Placental pericyte (primary cell): ENCODE data around the gene TMEM248. TPM values are rescaled to one million over a fixed set of nuclear protein-coding genes. Genes with fewer than 3 reads are reported as not detected.

Source experiments
- small RNA-seq: library from RNA; depleted of rRNA; stranded (forward); fragments of <200 nt; gene quantifications from one replicate; pipeline ENCODE3, GENCODE V24; 2012; ENCODE audit warnings: low replicate concordance
- total RNA-seq: library from RNA; depleted of rRNA; stranded (reverse); fragments of >200 nt; gene quantifications from 2 replicates; pipeline ENCODE4 v1.2.3, GENCODE V29; 2012

TMEM248 gene, protein sequence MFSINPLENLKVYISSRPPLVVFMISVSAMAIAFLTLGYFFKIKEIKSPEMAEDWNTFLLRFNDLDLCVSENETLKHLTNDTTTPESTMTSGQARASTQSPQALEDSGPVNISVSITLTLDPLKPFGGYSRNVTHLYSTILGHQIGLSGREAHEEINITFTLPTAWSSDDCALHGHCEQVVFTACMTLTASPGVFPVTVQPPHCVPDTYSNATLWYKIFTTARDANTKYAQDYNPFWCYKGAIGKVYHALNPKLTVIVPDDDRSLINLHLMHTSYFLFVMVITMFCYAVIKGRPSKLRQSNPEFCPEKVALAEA
- 112 and 158 TPM in 2 replicates for total RNA-seq

GRCh38 chr7:66920769-66921395 lies at the start of gene TMEM248:
TMEM248 (plus strand) TSS chr7:66921225; CDS start chr7:66941866, 20,641 bp downstream.

GRCh38 chr7:66995050-66995776 lies 74.2 kb downstream of the TMEM248 start, which contains the start of gene SBDS:
SBDS (minus strand) TSS chr7:66995586; CDS start chr7:66995417, 169 bp downstream.

DNA sequence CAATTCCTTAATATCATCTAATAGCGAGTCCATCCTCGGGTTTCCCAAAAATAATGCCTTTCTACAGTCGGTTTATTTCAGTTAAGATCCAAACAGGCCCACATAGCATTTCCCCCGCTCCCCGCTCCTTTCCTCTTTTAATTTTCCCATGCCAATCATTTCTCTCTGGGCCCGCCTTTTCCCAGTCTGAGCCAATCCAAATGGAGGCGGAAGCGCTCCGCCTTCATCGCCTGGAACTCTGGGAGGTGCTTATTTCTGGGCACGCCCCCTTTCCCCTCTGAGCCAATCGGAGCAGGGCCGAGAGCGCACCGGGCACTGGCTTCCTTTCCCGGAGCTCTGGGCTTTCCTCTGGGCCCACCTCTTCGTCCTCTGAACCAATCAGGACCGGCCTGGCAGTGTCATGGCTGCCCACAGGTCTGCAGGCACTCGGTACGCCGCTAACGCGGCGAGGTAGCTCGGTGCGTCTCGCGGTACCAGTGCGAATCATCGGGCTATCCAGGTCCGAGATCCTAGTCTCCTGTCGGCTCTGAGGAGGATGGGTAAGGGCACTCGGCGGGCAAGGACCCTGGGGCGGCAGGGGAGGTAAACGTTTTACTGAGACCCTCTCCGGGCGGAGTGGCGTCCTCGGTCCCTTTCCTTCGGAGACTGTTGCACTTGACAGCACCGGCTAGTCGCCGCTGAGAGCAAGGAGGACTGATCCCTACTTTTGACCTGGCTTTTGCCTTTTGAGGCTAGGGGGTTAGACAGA lies 75.6 kb downstream of the TMEM248 start, which contains the start of gene TYW1:
Gene TYW1 (plus strand): TSS at position 390 of the 748 bp plus-strand sequence. CDS start 146 bp downstream, at position 536.

Small RNAs within 50 kb of the gene (small RNA-seq; reads per million reads assigned to genes)
- gene RF00017 (not detected), gene RN7SL43P (not detected), gene RNU6-1254P (not detected)

Other genes starting within 250 kb of the TMEM248 start
- 54.3 and 69.7 TPM in 2 replicates for gene RABGEF1, start 180.5 kb upstream of the TMEM248 start, total RNA-seq
- gene SBDS, start 74.4 kb downstream of the TMEM248 start, total RNA-seq = 71.3 and 105 TPM in 2 replicates
- 18.2 and 21.0 TPM in 2 replicates for gene TYW1, start 75.6 kb downstream of the TMEM248 start, total RNA-seq